GM21723 (cell line): ENCODE results near the gene THNSL1.

Experiments used
- ATAC-seq: cut with Tn5 transposase; IDR thresholded peaks from one replicate; pipeline ENCODE4 v1.9.1; 2021; ENCODE audit warnings: mild to moderate bottlenecking, moderate library complexity; ENCODE audit not compliant: unreplicated experiment

Gene THNSL1

DNA sequence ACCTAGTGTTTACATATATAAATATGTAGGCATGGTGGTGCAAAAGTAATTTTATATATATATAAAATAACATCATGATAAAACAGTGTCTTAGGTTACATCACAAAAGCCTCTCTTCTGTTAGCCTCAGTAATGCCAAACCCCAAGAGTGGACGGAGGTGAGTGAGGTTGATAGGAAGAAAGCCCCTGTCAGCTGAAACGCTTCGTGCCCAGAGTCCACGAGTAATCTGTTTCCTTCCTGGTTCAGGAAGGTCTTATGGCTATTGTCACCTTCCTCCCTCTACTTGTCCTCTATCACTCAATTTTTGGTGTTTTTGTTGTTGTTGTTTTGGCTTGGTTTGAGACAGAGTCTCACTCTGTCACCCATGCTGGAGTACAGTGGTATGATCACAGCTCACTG lies 41.5 kb downstream of the THNSL1 start:
- no peak for ATAC-seq

GRCh38 chr10:25059990-25060389 lies 43.6 kb downstream of the THNSL1 start:
- ATAC-seq, result no peak

DNA sequence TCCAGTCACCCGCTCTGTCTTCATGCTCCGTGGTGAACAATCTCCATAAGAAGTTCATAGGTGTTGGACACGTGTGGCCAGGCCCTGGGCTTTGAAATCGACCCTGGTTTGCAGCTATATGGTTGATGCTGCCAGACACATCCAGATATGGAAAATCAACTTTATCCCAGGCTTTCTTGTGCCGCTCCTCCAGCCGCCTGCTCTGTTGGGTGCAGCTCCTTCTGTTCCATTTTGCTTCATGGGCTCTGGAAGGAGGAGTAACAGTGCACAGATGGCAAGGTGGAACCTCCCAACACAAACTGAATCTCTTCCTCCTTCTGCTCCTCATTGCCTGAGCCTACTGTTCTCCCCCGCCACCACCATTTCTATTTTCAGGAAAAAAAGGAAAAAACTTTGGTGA lies 44.7 kb downstream of the THNSL1 start:
- no peak for ATAC-seq

DNA sequence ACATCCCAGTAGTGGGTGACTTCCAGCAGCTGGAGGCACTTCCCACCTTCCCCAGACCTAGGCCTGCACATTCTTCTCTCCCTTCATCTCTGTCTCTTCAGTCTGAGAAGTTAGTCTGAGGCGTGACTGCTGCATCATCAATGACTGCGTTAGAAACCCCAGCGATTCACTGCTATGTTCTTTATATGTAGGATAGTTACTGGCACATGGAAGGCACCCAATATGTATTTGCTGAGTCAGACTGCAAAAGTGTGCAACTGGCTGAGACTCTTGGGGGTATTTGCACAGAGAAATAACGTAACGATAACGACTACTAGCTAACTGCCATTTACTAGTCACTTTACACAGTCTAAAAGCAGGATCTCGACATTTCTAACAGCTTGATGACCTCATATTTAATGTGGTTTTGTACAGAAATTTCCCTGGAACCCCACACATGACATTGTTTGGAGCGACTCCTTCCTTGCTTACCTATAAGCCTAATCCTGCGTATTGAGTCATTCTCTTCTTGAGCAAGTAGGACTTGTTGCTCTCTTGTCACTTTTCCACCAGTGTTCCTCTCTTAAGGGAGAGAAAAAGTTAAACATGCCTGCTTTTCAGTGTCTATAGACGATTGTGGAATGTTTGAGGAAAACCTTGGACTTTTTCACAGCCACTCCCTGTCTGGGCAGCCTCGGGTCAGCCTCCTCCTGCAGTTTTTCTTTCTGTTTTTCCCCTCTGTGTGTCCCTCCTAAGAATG lies 45.5 kb downstream of the THNSL1 start:
- ATAC-seq, result no peak

DNA sequence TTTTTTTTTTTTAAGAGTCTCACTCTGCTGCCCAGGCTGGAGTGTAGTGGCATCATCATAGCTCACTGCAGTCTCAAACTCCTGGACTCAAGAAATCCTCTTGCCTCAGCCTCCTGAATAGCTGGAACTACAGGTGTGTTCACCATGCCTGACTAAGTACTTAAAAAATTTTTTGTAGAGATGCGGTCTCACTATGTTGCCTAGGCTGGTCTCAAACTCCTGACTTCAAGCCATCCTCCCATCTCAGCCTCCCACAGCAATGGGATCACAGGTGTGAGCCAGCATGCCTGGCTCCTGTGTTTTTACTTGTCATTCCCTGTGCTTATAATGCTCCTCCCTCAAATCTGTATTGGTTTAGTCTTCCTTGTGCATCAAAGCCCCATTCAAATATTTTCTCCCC lies 46.7 kb downstream of the THNSL1 start:
- ATAC-seq, result no peak

- ATAC-seq, result no peak
Observed at GRCh38 chr10:25063644-25064043, 47.2 kb downstream of the THNSL1 start.

GRCh38 chr10:25064401-25064800 lies 48.0 kb downstream of the THNSL1 start:
- ATAC-seq, result no peak

DNA sequence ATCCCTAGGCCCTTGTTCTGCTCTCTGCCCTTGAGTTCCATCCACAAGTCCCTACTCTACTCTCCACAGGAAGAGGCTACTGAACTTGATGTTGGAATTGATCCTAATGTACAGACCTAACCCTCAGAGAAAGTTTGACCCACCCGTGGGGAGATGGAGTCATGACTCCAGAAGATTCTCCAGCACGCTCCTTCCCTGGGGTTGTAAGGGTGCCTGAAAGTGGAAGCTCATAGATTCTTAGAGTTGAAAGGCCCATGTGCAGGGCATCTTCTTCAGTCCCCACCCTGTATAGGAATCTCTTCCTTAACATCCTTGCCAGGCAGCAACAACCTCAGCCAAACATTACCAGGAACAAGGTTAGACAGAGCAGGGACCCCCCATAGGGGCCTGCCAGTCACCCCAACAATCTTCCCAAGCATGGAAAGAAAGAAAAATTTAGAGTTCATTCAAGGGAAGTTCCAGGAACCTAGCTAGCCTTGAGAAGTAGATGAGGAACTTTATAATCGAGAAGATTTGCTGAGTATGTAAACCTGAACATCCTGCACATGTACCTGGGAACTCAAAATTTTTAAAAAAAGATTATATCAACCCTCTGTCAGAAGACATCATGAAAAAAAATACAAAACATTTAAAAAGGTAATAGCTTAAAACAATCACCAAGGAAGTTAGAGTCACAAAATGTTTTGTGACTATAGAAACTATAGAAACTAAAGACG lies 49.5 kb downstream of the THNSL1 start:
- no peak for ATAC-seq

DNA sequence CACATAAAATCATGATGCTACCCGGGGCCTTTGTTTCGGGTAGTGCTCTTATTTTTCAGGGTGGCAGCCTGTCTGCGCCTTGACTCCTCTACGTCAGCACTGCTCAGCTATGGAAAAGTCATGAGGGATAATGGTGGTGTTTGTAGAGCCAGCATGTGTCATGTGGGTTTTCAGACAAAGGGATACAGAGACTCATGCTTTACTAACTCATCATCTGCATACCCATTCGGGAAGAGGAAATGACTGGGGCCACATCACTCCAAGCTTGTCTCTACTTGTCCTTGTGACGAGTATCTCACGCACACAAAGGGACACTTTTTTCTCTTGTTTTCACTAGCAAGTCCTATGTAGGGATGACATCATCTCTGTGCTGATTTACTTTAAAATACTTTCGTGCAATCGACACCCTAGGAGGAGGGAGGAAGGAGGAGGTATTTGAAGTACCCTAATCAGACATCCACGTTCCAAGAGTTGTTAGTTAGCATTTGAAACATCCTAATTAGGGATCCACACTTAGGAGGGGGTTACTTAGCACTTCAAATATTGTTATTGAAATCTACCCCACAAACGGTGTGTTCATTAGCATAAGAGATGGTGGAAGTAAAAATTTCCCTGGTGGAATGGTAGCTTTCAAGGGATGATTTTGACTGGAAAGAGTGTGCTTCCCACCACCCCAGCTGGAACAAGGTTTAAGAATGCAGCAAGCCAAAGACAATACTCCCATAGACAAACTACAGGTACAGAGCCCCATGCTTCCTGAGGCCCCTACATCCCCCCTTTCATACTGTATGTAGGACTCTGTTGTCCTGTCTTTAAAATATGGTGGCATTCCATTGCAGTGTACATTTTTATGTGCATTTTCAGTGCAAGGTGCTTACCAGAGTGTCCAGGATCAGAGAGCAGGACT lies 52.0 kb downstream of the THNSL1 start:
- ATAC-seq, result no peak

DNA sequence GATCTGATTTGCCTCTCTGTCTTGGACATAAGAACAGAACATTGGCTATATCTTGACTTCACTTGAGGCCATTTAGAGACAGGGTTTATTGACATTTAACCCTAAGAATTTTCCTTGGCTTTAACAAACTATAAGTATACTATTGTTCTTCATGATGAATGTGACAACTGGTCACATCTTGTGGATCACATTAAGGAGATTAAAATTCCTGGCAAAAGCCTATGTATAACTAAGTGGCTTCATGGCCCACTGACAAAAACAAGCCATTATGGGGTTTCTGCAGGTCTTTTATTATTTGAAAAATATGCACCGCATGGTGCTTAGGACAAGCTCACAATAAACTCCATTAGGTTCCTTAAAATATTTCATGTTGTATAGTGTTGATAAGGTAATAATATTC lies 54.8 kb downstream of the THNSL1 start:
- ATAC-seq, result no peak

DNA sequence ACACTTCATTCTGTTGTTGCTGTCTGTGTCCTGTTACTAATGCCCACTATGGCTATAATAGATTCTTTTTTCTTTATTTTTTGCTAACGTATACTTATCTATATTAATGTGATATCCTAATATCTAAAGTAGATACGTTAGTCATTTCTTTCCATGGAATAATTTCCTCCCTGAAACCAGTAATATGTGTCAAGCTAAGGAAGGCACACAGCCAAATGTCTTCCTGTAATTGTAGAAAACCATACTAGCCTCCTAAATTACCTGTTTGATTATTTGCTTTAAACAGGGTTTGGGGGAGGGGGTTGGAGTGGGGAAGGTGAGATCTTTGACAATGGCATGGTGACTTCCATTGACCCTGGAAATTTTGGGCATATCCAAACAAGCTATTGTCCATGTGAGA lies 56.4 kb downstream of the THNSL1 start:
- no peak for ATAC-seq

GRCh38 chr10:25075825-25076224 lies 59.4 kb downstream of the THNSL1 start:
- ATAC-seq, result no peak
